HEK293 (cell line): ENCODE results near the gene MRPS5.

Experiments used
- CTCF ChIP-seq: fragments of 450-650 bp; formaldehyde crosslinking; IDR thresholded peaks from 2 replicates; pipeline ENCODE4 v1.5.1; 2016; ENCODE audit warnings: missing biosample characterization, missing genetic modification characterization
- MEIS1 ChIP-seq: sonication (generic); formaldehyde crosslinking; IDR thresholded peaks from 2 replicates; pipeline ENCODE4 v1.8.1; 2022; ENCODE audit warnings: missing genetic modification reagents, mild to moderate bottlenecking, borderline replicate concordance
- RBAK ChIP-seq: fragments of 450-650 bp; formaldehyde crosslinking; IDR thresholded peaks from 2 replicates; pipeline ENCODE4 v1.5.1; 2016; ENCODE audit warnings: missing biosample characterization, missing genetic modification characterization
- SCRT1 ChIP-seq: fragments of 450-650 bp; formaldehyde crosslinking; IDR thresholded peaks from 2 replicates; pipeline ENCODE4 v1.5.1; 2016; ENCODE audit warnings: missing biosample characterization, missing genetic modification characterization, borderline replicate concordance
- SETDB1 ChIP-seq: IDR thresholded peaks from one replicate; pipeline ENCODE4 v1.6.1; 2017; ENCODE audit warnings: mild to moderate bottlenecking, low read length, moderate library complexity, mixed read lengths; ENCODE audit not compliant: insufficient read length
- TRIM28 ChIP-seq: IDR thresholded peaks from 2 replicates; pipeline ENCODE4 v1.6.1; 2011; ENCODE audit warnings: low read length, control low read depth, borderline replicate concordance
- YY1 ChIP-seq: fragments of 450-650 bp; formaldehyde crosslinking; IDR thresholded peaks from 2 replicates; pipeline ENCODE4 v1.5.1; 2018; ENCODE audit warnings: missing biosample characterization, missing genetic modification characterization
- ZNF146 ChIP-seq: fragments of 450-650 bp; formaldehyde crosslinking; IDR thresholded peaks from 2 replicates; pipeline ENCODE4 v1.5.1; 2016; ENCODE audit warnings: missing biosample characterization, missing genetic modification characterization
- ZNF184 ChIP-seq: fragments of 450-650 bp; IDR thresholded peaks from 2 replicates; pipeline ENCODE4 v1.5.1; 2018; ENCODE audit warnings: missing biosample characterization, mild to moderate bottlenecking, missing genetic modification characterization
- ZNF324 ChIP-seq: fragments of 450-650 bp; formaldehyde crosslinking; IDR thresholded peaks from 2 replicates; pipeline ENCODE4 v1.5.1; 2016; ENCODE audit warnings: missing biosample characterization, missing genetic modification characterization
- ZNF670 ChIP-seq: fragments of 450-650 bp; formaldehyde crosslinking; IDR thresholded peaks from 2 replicates; pipeline ENCODE4 v1.5.1; 2016; ENCODE audit warnings: missing biosample characterization, missing genetic modification characterization, low read depth
- ZNF792 ChIP-seq: fragments of 450-650 bp; formaldehyde crosslinking; IDR thresholded peaks from 2 replicates; pipeline ENCODE4 v1.5.1; 2016; ENCODE audit warnings: missing biosample characterization, missing genetic modification characterization
- ZNF830 ChIP-seq: fragments of 450-650 bp; IDR thresholded peaks from 2 replicates; pipeline ENCODE4 v1.5.0; 2018; ENCODE audit warnings: missing biosample characterization, missing genetic modification characterization, low read depth, mild to moderate bottlenecking, moderate library complexity

- no peak for TF ChIP-seq CTCF
- no peak for TF ChIP-seq YY1 (tag by site-specific recombination)
- no peak for TF ChIP-seq MEIS1 (CRISPR knock-in tag)
- no peak for TF ChIP-seq ZNF146 (tag by site-specific recombination)
- TF ChIP-seq ZNF324 (tag by site-specific recombination) = no peak
- TF ChIP-seq RBAK (tag by site-specific recombination) = no peak
- no peak for TF ChIP-seq SETDB1
- TF ChIP-seq ZNF184 (tag by site-specific recombination) = no peak
- TF ChIP-seq ZNF792 = no peak
- TF ChIP-seq ZNF830 (tag by site-specific recombination) = no peak
- TF ChIP-seq ZNF670 (tag by site-specific recombination) = no peak
- TF ChIP-seq SCRT1 (tag by site-specific recombination) = no peak
- TF ChIP-seq TRIM28 = no peak
These were observed 64.8 kb downstream of the MRPS5 start for GRCh38 chr2:95056461-95057459.
